ENCODE measurements around the gene HOXA3. TPM values are rescaled to one million over a fixed set of nuclear protein-coding genes. Genes with fewer than 3 reads are reported as not detected.

The HOXA3 gene
- total RNA-seq, 1 donor from 2014 or later: 8.7 TPM

GRCh38 chr7:27154901-27155815 lies 2.8 kb upstream of the HOXA3 start:
- intact Hi-C loops (cut with DNase I): loop anchor here (5.0 kb wide), 1 partner anchor 783 kb away; no protein-coding TSS in a partner anchor
- ATAC-seq (no peak), DNase-seq (peak; percentile 63)
- Histone ChIP-seq H3K27ac (peak overlapping the region; percentile 79), H3K4me3 (peak overlapping the region; percentile 55), H3K36me3 (no peaks in the 10 kb centered on the region), H3K4me1 (peaks cover 30% of the 10 kb centered on the region), H3K9me3 (no peaks in the 10 kb centered on the region), H3K27me3 (peaks cover 93% of the 10 kb centered on the region)
- TF ChIP-seq, protein P1, sequence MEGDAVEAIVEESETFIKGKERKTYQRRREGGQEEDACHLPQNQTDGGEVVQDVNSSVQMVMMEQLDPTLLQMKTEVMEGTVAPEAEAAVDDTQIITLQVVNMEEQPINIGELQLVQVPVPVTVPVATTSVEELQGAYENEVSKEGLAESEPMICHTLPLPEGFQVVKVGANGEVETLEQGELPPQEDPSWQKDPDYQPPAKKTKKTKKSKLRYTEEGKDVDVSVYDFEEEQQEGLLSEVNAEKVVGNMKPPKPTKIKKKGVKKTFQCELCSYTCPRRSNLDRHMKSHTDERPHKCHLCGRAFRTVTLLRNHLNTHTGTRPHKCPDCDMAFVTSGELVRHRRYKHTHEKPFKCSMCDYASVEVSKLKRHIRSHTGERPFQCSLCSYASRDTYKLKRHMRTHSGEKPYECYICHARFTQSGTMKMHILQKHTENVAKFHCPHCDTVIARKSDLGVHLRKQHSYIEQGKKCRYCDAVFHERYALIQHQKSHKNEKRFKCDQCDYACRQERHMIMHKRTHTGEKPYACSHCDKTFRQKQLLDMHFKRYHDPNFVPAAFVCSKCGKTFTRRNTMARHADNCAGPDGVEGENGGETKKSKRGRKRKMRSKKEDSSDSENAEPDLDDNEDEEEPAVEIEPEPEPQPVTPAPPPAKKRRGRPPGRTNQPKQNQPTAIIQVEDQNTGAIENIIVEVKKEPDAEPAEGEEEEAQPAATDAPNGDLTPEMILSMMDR (IDR thresholded peaks at IDR 0.05): no peak

- TF ChIP-seq, protein P1 (IDR thresholded peaks at IDR 0.05): no peak
Measured at GRCh38 chr7:27154369-27154768, 2.0 kb upstream of the HOXA3 start.

DNA sequence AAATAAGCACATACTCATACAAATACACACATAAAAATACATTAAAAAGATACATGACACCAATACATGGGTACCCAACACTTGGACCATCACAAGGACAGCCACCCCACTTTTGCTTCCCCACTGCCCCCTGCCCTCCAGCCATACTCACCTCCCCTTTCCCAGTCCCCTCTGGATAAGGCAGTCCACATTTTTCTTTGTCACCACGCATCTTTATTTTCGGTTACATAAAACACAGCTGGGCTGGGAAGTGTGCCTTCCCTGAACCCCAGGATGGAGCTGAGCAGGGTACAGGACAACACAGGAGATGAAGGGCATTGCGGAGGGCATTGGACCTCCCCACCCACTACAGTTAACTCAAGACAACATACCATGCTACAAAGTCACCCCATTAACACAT lies 1.1 kb upstream of the HOXA3 start:
- intact Hi-C loops (cut with DNase I): no loop called here
- TF ChIP-seq, protein P1 (IDR thresholded peaks at IDR 0.05): no peak
- H3K4me1 ChIP-seq: peaks cover 27% of the 10 kb centered on the region
- no peaks in the 10 kb centered on the region for H3K36me3 ChIP-seq
- DNase-seq (no peak), ATAC-seq (no peak)
- H3K27me3 ChIP-seq: peaks cover 93% of the 10 kb centered on the region
- H3K4me3 ChIP-seq: no peak overlapping the region
- no peak overlapping the region for H3K27ac ChIP-seq
- H3K9me3 ChIP-seq: no peaks in the 10 kb centered on the region

More at GRCh38 chr7:27154369-27154768, 2.0 kb upstream of the HOXA3 start:
- H3K4me3 ChIP-seq: no peak overlapping the region
- H3K27ac ChIP-seq: no peak overlapping the region
- intact Hi-C loops (cut with DNase I): no loop called here
- H3K27me3 ChIP-seq: peaks cover 91% of the 10 kb centered on the region
- ATAC-seq (no peak), DNase-seq (no peak)
- H3K36me3 ChIP-seq: no peaks in the 10 kb centered on the region
- peaks cover 27% of the 10 kb centered on the region for H3K4me1 ChIP-seq
- H3K9me3 ChIP-seq: no peaks in the 10 kb centered on the region

GRCh38 chr7:27152816-27153442 lies 546 bp upstream of the HOXA3 start:
- Histone ChIP-seq H3K9me3 (no peaks in the 10 kb centered on the region), H3K4me3 (peak overlapping the region; percentile 70), H3K4me1 (peaks cover 31% of the 10 kb centered on the region), H3K27me3 (peaks cover 93% of the 10 kb centered on the region), H3K27ac (peak overlapping the region; percentile 88), H3K36me3 (no peaks in the 10 kb centered on the region)
- intact Hi-C loops (cut with DNase I): no loop called here
- no peak for DNase-seq
- TF ChIP-seq, protein P1 (IDR thresholded peaks at IDR 0.05): no peak
- ATAC-seq: no peak

- intact Hi-C loops (cut with DNase I): no loop called here
- Histone ChIP-seq H3K9me3 (no peaks in the 10 kb centered on the region), H3K27me3 (peaks cover 90% of the 10 kb centered on the region), H3K4me1 (peaks cover 32% of the 10 kb centered on the region), H3K4me3 (peak overlapping the region; percentile 70), H3K36me3 (no peaks in the 10 kb centered on the region), H3K27ac (peak overlapping the region; percentile 88)
- TF ChIP-seq, protein P1 (IDR thresholded peaks at IDR 0.05): no peak
- no peak for ATAC-seq
- peak; percentile 64 for DNase-seq
Measured at GRCh38 chr7:27151341-27151930, 947 bp downstream of the HOXA3 start.

All from upper lobe of right lung (tissue), 1 donor.